ENCODE results near the gene FRMD4B.
A peak's percentile ranks its signal among the peaks of the same experiment; 100 is the strongest.

The FRMD4B gene
- total RNA-seq: 63.6 to 117 reads per million in 2 donors

DNA sequence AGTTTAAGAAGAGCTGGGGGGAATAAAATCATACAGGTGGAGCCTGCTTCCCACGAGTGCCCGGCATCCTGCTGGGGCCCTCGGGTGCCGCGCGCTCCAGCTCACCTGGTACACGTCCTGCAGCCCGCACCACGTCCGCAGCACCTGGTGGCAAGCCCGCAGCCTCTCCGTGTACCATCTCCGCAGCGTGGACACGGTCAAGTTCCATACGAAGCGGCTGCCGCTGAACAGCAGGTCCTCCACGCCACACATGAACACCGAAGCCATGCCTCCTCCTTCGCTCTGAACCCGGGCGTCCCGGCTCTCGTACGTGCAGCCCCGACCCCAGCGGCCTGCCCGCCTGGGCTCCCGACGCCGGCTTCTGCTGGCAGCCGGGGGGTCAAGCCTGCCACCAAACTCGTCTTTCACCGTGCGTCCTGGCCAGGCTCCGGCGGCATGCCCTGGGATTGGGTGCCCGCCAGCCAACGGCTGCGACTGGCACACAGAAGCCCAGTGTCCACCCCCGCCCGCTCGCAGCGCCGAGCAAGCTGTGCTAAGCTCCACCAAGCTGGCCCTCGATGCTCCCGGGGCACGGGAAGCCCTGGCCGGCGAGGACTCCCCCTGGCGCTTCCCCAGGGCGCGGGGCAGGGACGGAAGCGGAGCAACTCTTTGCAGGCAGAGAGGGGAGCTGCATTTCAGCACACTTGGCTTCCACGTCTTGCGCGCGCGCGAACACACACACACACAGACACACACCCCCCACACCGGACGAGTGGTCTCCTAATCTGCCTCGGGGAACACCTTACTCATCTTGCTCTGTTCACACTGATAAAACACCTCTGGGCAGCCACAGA is at the start of gene FRMD4B:
TSS of gene FRMD4B (minus strand) at position 366 of the 833 bp plus-strand sequence. CDS start at position 267, 99 bp downstream.
- DNase-seq: no peak

DNA sequence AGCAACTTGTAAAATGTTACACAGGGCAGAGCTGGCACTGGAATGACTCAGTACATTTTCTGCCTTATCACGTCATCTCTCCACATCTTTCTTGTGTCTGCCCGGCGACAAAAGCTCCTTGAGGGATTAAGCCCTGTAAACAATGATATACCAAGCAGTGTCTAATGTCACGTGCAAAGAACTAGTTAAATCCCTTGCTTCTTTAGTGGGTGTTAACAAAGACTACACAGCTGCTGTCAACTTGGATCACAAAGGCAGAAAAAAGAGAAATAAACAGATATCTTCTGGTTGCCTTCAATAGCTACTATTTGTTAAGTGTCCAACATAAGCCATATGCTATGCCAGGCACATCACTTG is 48.1 kb upstream of the FRMD4B start:
- no peak for DNase-seq

DNA sequence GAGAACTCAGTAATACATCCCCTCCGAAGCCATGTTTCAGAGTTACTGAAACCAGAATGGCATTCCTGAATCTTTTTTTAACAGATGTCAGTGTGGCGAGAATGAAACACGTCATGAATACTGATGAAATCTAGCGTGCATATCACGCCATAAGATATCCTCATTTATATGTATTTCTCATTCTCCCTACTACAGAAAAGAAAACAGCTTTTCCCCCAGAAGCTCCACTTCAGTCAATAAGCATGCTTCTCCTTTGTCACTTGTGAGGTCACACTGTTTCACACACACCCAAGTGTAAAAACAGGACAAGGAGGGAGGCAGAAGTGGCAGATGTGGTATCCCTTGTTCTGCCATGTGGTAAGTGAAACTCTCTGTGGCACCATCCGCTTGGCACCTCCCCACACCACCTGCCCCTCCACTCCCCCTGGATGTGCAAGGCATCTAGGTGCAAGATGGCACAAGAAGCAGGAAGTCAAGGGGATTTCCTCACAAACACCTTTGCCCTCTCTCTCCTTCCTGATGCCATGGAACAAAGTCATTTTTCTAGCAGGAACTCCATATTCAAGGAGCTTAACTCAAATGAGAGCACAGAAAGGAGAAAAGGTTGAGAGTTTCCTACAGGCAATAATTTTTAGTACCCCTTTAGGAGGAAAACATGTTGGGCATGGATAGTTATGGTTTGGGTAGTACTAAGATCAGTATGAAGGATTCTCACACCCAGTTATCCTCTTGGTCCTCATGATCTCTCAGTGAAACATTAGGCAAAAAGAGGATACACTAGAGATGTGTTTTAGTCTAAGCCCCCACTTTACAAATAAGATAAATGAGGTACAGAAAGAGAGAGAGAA is 47.5 kb upstream of the FRMD4B start:
- no peak for DNase-seq

DNA sequence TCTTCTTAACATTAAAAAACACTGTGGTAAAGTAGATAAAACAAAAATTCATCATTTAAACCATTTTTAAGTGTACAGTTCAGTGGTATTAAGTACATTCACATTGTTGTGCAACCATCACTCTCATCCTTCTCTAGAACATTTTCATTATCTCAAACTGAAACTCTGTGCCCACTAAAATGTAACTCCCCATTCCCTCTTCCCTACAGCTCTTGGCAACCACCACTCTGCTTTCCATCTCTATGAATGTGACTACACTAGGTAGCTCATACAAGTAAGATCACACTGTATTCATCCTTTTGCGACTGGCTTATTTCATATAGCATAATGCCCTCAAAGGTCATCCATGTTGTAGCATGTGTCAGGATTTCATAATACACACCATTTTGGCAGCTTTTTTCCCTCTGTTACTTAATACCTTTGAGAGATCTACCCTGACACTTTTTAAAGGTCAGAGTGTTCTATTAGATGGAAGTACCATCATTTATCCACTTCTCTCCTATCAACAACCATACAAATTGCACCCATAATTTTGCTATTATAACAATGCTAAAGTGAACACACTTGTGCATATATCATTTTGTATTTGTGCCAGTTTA is 42.9 kb upstream of the FRMD4B start:
- DNase-seq: no peak

DNA sequence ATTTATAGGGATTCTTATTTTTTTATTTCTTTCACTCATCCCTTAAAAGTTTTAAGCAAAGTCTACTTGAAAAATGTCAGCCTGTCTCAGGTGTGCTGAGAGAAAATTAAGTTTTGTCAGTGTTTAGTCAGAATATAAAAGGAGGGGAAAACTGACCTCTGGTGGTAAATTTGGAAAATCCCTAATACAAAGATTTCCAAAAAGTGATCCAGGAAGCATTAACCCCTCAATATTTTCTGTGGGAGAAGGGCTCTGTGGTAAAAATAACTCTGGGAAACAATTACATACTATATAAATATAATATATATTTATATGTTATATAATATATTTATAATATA is 41.0 kb upstream of the FRMD4B start:
- DNase-seq: no peak

DNA sequence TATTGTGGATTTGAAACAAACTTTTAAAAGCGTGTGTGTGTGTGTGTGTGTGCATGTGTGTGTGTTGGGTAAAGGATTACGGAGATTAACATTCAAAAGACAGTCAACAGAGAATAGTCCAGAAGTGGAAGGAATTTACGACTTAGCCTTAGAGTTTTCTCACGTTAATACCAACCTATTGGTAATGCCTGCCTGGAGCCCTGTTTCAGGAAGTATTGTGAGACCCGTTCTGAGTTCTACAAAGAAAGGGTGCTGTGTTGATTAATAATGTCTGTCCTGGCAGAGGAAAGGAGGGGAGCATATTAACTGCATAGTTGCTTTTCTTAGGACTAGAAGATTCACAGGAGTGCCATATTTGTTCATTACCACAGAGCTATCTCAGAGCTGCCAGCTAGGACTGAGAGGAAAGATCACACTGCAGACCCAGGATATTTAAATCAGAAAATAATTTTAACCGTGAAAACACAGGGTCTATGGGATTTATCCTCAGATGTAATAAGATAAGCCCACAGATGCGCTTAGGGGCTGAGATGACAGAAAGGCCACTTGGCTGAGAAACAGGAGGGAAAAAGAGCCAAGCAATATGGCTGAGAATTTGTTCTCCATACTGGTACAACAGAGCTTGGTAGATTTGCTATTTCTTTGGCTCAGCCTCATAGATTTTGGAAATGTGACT is 40.5 kb upstream of the FRMD4B start:
- no peak for DNase-seq

DNA sequence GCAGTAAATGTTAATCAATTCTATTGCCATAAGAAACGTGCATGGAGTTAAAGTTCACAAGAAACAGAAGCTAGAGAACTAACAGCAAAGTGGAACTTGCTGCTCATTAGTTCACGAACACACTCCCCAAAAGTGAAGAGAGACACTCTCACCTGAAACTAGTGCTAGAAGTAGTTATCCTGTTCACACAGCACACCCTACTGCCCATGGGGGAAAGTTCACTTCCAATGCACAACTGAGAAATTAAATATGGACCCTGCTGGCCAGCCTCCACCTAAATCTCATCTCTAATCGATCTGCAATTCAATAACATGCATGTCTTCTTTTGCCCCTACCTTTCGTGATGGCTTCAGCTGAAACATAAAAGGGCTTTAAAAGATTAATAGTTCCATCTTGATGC is 39.4 kb upstream of the FRMD4B start:
- DNase-seq: no peak

DNA sequence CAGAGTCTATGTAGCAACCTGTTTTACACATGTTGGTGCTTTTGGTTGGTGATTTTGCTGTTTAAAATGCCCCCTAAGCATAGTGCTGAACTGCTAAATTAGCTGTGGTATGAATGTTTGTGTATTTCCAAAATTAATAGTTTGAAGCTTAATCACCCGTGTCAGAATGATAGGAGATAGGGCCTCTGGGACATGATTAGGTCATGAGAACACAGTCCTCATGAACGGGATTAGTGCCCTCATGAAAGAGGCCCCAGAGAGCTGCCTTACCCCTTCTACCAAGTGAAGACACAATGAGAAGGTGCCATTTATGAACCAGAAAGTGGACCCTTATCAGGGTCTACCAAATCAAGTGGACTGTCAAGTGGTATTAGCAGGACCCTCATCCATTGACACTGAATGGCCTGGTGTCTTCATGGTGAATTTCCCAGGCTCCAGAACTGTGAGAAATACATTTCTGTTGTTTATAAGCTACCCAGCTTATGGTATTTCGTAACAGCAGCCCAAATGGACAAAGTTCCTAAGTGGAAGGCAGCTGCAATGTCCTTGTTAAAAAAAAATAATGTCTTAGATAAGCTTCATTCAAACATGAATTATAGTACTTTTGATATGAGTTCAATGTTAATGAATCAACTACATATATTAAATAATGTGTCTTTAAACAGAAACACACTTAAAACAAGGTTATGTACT is 37.7 kb upstream of the FRMD4B start:
- no peak for DNase-seq

DNA sequence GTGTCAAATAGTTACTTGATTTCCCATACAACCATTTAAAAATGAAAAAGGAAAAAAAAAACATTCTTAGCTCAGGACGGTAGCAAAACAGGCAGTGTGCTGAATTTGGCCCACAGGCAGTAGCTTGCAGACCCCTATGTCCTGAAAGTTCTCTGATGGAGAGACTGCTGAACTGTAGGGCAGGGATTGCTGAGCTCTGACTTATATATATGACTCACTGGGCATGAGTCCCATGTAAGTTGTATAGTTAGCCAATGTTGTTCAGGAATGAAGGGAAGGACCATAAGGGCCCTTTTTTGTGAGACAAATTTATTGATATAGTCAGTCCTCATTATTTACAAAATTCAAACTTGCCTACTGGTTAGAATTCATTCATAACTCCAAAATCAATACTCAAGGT is 36.9 kb upstream of the FRMD4B start:
- DNase-seq: no peak

DNA sequence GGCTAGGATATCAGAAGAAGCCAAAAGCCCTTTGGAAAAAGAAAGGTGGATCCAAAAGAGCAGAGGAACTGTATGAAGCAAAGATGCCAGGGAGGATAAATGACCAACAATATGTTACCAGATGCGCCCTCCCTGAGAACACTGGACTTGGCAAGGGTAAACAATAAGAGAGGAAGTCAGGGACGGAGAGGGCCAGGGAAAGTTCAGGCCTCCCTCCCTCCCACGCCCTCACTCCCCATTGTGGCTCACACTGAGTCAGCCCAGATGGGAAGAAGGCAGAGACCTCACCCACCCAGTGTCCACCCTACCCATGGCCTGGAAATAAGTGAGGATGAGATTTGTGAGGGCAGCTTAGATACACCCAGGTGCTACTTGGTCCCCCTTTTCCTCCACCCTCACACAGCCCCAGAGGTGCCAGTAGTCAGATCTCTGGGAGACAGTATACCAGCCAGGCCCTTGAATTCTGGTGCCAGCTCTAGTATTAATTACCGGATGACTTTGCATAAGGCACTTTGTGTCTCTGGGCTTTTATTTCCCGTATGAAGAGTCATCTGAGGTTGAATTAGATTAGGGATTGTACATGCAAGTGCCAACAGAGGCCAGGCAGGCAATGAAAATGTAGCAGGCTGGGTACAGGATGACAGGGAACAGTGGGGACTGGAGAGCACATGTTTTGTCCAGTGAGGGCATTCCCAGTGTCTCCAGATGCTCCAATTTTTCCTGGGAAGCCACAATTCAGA is 35.1 kb upstream of the FRMD4B start:
- DNase-seq: no peak

DNA sequence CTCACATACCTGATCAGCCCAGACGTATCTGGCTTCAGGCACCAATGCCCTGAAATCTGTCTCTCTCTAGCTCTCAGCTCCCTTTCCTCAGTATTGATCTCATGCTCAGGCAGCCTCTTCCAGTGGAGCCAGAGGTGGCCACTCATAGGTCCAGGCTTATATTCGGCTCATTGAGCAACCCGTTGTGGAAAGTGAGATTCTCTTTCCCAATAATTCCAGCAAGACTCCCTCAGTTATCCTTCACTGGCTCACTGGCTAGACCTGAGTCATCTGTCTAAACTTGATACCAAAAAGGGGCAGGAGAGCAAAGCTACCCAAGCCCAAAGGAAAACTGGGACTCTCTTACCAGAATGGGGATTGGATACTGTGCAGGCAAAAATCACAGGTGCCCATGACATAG is 33.4 kb upstream of the FRMD4B start:
- no peak for DNase-seq

DNA sequence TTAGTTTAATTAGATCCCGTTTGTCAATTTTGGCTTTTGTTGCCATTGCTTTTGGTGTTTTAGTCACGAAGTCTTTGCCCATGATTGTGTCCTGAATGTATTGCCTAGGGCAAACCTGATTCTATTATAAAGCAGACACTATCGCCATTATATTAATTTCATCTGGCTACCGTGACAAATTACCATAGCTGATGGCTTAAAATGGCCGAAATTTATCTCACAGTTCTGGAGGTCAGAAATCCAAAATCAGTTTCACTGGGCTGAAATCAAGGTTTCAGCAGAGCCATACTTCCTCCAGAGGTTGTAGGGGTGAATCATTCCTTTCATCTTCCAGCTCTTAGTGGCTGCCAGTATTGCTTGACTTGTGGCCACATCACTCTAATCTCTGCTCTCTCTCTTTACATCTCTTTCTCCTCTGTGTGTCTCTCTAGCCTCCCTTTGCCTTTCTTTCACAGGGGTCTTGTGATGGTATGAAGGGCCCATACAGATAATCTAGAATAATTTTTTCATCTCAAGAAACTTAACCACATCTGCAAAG is 31.7 kb upstream of the FRMD4B start:
- no peak for DNase-seq

DNA sequence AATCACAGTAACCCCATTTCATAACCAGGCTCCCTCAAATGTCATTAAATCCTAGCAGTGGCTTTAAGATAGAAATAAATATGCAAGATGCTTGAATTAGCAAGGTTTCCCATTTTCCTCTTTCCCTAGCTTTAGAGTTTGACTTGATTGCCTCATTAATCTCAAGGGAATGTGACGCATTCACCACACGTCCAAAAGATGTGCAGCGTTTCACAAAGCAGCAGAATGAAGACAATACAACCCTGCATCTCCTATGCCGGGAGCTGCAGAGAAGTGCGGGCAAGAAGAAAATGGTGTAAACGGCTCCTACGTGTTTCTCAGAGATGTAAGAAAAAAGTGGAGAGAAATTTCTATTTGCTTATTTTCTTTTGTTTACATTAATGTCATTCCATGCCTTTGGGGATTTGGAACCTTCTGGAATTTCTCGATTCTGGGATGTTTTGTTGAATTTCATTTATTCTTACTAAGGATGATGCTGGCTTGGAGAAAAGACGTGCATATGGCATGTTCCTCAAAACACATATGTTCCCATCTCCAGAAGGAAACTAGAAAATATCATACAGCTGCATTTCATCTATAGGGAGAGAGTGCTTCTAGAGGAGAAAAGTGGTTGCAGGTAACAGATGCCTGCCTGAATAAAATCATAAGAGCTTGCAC is 27.8 kb upstream of the FRMD4B start:
- no peak for DNase-seq

DNA sequence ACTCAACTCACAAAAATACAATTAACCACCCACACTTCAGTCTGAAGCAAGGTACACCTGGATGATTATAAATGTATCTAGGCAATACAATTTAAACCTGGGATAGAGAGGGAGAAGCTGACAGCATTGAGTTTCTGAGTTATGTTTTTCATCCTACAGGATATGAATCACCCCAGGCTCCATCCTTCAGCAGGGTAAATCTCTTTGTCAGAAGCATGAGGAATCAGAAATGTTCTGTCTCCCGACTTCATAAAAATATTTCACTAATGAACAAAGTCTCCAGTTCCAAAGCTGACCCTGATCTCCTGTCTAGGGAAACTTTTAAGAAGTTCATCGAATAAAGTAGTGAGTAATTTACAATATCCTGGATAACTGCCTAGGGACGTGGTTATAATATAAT is 25.5 kb upstream of the FRMD4B start:
- no peak for DNase-seq

DNA sequence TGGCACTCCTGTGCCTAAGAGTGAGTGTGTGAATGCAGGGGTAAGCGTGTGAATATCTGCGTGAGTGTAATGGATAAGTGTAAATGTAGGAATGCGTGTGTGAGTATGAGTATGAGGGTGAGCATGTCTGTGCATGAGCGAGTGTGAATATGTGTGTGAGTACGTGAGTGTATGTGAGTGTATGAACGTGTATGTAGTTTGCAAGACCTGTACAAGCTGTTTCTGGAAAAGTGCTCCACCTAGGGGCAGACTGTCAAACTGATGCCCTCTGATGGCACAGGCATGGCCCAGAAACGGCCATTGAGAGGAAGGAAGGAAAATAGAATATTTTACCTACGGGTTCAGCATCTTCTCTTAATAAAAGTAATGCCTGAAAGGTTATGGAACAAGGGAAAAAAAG is 24.4 kb upstream of the FRMD4B start:
- peak; percentile 40 for DNase-seq

DNA sequence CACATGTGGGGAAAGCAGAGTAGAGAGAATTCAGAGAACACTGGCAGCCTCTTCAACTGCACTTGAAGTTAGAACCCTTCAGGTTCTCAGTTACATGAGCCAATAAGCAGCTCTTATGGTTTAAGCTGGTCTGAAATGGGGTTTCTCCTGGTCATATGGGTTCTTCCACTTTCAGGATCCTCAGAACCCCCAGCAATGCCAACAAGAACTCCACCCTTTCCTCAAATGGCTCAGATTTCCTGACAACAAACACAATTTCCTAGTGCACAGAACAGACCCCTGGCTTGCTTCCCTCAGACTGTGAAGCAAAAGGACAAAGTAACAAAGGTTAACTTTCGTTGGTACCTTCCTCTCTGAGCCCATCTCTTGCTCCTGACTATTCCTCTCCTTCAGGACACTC is 23.9 kb upstream of the FRMD4B start:
- DNase-seq: no peak

DNA sequence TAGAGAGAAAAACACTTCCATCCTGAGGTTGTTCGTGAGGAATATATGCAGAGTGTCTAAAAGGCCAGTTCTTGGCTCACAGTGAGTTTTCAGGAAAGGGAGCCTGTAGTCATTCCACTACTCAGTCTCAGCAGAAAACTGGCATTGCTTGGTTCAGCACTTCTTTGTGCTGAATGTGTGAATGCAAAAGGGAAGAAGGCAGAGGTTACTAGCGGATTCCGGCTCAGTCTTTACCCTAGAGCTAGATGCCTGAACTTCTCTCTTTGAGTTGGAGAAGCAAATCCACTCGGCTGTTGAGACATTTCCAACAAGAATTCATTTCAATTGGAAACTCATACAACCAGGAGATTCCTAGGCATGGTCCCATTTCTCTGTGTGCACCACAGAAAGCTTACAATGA is 23.1 kb upstream of the FRMD4B start:
- no peak for DNase-seq

DNA sequence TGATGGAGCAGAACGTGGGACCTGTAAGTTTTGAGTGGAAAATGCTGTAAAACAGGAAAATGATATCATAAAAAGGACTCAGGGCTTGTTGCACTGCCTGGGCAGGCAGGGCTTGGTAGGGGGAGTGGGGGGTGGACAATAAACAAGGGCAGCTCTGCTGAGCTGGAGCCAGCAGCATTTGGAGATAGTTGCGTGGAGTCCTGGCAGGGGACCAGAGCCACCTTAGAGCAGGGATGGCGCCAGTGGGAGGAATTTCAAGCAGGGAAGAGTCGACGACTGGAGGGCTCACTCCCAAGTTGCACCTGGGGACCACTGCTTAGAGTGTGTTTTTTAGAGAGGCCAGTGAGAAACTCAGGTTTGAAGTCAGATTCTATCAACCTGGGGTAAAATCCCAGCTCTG is 22.7 kb upstream of the FRMD4B start:
- no peak for DNase-seq

DNA sequence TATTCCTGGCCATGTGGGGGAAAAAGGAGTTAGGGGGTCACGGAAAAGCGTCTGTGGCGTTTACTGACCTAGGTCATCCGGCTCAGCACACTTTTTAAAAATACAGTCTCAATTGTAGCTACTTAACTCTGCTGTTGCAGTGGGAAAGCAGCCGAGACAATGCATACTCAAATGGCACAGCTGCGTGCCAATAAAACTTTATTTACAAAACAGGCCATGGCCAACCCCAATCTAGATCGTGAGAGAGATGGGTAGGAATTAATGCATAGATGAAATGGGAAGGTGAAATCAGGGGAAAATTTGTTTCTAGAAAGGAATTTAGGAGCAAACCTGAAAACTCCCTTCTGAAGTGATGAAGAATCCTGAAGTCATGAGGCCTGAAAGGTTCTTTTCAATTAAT is 22.0 kb upstream of the FRMD4B start:
- DNase-seq: no peak

DNA sequence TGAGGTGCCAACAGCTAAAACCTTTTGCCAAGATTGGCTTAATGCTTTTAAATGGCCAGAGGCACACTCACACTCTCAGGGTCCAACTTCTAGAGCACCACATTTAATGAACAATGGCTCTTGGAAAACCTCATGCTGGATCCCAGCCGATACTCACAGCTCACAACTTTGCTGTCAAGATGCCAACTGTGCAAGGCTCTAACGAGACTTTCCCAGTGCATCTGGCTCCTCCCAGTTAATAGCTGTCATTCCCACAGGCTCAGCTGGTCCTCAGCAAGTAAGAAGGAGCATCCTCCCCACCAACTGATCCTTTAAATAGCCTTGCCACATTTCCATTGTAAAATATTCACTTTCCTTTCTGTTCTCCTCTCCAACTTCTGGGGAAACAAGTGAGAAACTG is 20.3 kb upstream of the FRMD4B start:
- no peak for DNase-seq

DNA sequence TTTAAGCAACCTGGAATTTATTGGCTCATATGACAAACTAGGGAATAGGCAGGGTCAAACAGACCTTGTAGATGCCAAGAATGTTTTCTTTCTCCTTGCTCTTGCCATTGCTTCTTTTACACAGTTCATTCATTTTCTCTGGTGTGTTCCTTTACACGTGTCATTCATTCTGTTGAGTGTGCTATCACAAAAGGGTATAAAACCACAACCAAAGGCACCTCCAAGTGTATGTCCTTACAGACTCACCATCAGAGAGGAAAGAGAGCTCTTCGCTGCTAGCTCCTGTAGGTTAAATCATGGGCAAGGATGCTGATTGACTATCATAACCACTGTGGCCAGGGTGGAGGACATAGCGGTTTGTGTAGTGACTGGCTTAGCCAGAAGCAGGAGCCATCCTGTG is 19.2 kb upstream of the FRMD4B start:
- no peak for DNase-seq

Measured in T-helper 9 cell (primary cell).